Stimulated activated CD4-positive, alpha-beta T cell treated with anti-CD3 and anti-CD28 coated beads, Interleukin-2, amount 100 ng/mL, for 48 hours (primary cell): ENCODE measurements around the gene EFCAB13.
A peak's percentile ranks its signal among the peaks of the same experiment; 100 is the strongest.
"Not testable (repeated sequence)": the region's sequence is repeated elsewhere in the genome, so short reads cannot be mapped to it uniquely, and the experiment has no call there.

Source experiments
- DNase-seq, 2 donors: peaks; one replicate each; pipeline ENCODE4 v3.0.0-alpha.2; 2020

Gene EFCAB13

GRCh38 chr17:47330548-47330947 is 6.8 kb downstream of the EFCAB13 start:
- no peak for DNase-seq

DNA sequence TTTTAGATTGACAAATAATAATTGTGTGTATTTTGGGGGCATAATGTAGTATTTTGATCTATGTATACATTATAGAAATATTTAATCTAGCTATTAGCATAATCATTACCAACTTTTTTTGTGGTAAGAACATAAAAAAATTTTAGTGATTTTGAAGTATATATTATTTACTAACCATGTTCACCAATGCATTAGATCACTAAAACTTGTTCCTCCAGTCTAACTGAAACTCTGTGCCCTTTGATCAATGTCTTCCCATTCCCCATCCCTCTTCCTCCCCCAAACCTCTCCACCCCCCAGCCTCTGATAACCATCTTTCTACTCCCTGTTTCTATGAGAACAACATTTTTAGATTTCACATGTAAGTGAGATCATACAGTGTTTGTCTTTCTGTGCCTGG is 8.5 kb downstream of the EFCAB13 start:
- no peak for DNase-seq

GRCh38 chr17:47335101-47335936 is 11.6 kb downstream of the EFCAB13 start:
- DNase-seq, result no peak

DNA sequence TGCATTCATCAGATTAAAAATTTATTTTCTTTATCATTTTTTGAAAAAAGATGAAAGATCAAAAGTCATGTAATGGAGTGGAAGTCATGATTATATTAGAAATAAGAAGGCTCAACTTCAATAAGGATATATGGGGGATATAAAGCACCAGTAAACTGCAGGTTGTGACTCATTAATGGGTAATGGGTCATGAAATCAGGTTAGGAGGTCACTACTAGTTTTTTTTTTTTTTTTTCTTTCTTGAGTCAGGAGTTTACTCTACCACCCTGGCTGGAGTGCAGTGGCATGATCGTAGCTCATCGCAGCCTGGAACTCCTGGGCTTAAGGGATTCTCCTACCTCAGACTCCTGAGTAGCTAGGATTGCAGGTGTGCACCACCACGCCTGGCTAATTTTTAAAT is 14.3 kb downstream of the EFCAB13 start:
- no peak for DNase-seq

- no peak for DNase-seq
Measured at GRCh38 chr17:47352848-47353247, 29.1 kb downstream of the EFCAB13 start.

DNA sequence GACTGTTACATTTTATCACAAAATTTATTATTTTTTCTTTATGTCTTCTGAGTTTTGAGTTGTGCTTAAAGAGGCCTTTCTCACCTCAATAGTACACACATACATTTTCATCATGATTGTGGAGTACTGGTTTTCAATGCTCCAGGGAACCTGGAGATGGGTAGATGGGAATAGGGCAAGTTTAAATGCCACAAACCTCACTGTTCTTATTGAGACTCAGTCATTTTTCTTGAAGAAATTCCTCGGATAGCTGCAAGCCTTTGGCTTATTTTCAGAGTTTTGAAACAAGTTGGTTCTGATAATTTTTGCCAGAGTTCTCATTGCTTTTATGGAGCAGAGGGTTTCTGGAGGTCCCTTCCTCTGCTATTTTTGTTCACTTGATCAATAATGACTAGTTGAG is 34.9 kb downstream of the EFCAB13 start:
- DNase-seq, result no peak

DNA sequence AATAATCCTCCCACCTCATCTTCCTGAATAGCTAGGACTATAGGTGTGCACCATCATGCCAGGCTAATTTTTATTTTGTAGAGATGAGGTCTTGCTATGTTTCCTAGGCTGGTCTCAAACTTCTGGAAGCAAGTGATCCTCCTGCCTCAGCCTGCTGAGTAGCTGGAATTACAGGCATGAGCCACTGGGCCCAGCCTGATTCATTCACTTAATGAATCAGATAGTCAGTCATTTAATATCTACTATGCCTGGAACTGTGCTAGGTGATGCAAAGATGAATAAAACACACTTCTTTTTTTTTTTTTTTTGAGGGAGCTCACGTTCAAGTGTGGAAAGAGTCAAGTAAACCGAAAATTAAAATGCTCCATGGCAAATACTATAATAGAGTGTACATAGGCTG is 39.4 kb downstream of the EFCAB13 start:
- DNase-seq, result no peak

GRCh38 chr17:47367257-47367656 is 43.5 kb downstream of the EFCAB13 start:
- no peak for DNase-seq

DNA sequence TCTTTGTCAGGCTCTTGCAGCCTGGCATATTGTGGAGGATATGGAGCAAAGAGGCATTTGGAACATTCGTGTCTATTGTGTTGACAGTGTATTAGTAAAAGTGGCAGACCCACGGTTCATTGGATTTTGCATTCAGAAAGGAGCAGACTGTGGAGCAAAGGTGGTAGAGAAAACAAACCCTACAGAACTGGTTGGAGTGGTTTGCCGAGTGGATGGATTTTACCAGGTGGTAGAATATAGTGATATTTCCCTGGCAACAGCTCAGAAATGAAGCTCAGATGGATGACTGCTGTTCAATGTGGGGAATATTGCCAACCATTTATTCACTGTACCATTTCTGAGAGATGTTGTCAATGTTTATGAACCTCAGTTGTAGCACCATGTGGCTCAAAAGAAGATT is 44.5 kb downstream of the EFCAB13 start:
- DNase-seq, result no peak

GRCh38 chr17:47370899-47371298 is 47.1 kb downstream of the EFCAB13 start:
- not testable (repeated sequence) for DNase-seq

- DNase-seq, result no peak
Measured at GRCh38 chr17:47373002-47373401, 49.2 kb downstream of the EFCAB13 start.

- no peak for DNase-seq
Measured at GRCh38 chr17:47376247-47376646, 52.5 kb downstream of the EFCAB13 start.

DNA sequence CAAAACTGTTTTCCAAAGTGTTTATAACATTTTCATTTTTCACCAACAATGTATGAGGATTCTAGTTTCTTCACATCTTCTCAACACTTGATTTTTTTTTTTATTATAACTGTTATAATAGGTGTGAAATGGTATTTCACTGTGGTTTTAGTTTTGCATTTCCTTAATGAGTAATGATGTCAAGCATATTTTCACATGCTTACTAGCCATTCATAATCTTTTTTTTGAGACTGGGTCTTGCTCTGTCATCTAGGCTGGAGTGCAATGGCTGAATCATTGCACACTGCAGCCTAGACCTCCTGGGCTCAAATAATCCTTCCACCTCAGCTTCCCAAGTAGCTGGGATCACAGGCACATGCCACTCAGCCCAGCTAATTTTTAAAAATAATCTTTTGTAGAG is 65.1 kb downstream of the EFCAB13 start:
- DNase-seq, result no peak

GRCh38 chr17:47397532-47398128 is 73.9 kb downstream of the EFCAB13 start:
- DNase-seq, result not testable (repeated sequence)

GRCh38 chr17:47400333-47400732 is 76.6 kb downstream of the EFCAB13 start:
- DNase-seq, result no peak

GRCh38 chr17:47401100-47401499 is 77.3 kb downstream of the EFCAB13 start:
- DNase-seq, result no peak

- no peak for DNase-seq
Measured at GRCh38 chr17:47404006-47404405, 80.3 kb downstream of the EFCAB13 start.

GRCh38 chr17:47404875-47405274 is 81.1 kb downstream of the EFCAB13 start:
- DNase-seq, result no peak

DNA sequence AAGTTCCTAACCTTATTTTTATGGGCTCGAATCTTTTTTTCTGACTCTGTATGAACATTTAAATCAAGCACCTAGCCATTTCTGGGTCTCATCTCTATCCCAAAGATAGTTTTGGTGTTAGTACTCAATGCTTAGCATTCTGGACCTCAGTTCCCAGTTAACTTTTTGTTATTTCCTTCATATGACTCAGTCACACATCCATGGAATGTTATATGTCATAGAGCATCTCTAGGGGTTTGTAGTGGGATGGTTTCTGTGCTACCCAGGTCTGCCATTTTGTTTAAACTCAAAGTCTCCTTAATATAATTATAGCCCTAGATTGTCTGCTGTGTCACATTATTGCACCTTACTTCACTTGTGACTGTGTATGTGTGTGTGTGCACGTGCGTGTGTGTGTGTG is 90.1 kb downstream of the EFCAB13 start:
- no peak for DNase-seq

DNA sequence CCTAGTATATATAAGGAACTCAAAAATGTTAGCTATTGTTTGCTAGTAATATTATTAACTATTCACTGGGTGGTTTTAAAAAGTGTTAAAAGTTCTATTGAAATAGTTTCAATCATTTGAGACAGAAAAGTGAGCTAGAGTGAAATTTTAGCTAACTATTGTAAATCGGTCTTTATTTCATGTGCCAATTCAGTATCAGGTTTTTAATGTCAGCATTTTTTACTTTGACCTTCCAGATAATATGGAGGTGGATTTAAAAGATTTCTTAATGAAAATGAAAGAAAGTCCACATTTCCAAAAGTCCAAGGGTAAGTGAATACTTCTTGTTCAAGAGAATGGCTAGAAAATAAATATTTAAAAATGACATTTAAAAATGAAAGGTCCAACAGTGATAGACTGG is 90.9 kb downstream of the EFCAB13 start:
- no peak for DNase-seq

- DNase-seq, result peak in 1 of 2 donors; percentile 5
Measured at GRCh38 chr17:47423406-47424295, 99.9 kb downstream of the EFCAB13 start.

GRCh38 chr17:47425233-47425632 is 101.5 kb downstream of the EFCAB13 start:
- not testable (repeated sequence) for DNase-seq

- DNase-seq, result not testable (repeated sequence)
Measured at GRCh38 chr17:47425887-47426635, 102.3 kb downstream of the EFCAB13 start.
